Mesangial cell (primary cell): Measurements from ENCODE around the gene NADK2. TPM values are rescaled to one million over a fixed set of nuclear protein-coding genes. Genes with fewer than 3 reads are reported as not detected.

Source experiments
- total RNA-seq: library from RNA; depleted of rRNA; stranded (reverse); fragments of >200 nt; gene quantifications from 2 replicates; pipeline ENCODE4 v1.2.3, GENCODE V29; 2015

NADK2 gene
- total RNA-seq: 10.9 and 12.4 TPM in 2 replicates

GRCh38 chr5:36241631-36242533, at the start of gene NADK2:
Gene NADK2, minus strand, starts transcription at chr5:36241925. Its CDS starts 127 bp downstream, at chr5:36241798.

GRCh38 chr5:36151434-36152323, 90.0 kb downstream of the NADK2 start, which contains the start of the genes LMBRD2 and SKP2:
Gene LMBRD2, minus strand, starts transcription at chr5:36151887. Its CDS starts 8,538 bp downstream, at chr5:36143349.
Gene SKP2, plus strand, starts transcription at chr5:36152111. Its CDS starts 152 bp downstream, at chr5:36152263.

Other genes starting within 250 kb of the NADK2 start
- gene UGT3A2, start 175.0 kb downstream of the NADK2 start, total RNA-seq: not detected in 2 replicates
- 2.9 and 3.3 TPM in 2 replicates for gene LMBRD2, start 90.0 kb downstream of the NADK2 start, total RNA-seq
- gene SKP2, start 89.8 kb downstream of the NADK2 start, total RNA-seq: 25.6 and 31.3 TPM in 2 replicates
- not detected in 2 replicates for gene RANBP3L, start 60.0 kb upstream of the NADK2 start, total RNA-seq